ENCODE results near the gene SAMD4B.
A peak's percentile ranks its signal among the peaks of the same experiment; 100 is the strongest.

Gene SAMD4B

DNA sequence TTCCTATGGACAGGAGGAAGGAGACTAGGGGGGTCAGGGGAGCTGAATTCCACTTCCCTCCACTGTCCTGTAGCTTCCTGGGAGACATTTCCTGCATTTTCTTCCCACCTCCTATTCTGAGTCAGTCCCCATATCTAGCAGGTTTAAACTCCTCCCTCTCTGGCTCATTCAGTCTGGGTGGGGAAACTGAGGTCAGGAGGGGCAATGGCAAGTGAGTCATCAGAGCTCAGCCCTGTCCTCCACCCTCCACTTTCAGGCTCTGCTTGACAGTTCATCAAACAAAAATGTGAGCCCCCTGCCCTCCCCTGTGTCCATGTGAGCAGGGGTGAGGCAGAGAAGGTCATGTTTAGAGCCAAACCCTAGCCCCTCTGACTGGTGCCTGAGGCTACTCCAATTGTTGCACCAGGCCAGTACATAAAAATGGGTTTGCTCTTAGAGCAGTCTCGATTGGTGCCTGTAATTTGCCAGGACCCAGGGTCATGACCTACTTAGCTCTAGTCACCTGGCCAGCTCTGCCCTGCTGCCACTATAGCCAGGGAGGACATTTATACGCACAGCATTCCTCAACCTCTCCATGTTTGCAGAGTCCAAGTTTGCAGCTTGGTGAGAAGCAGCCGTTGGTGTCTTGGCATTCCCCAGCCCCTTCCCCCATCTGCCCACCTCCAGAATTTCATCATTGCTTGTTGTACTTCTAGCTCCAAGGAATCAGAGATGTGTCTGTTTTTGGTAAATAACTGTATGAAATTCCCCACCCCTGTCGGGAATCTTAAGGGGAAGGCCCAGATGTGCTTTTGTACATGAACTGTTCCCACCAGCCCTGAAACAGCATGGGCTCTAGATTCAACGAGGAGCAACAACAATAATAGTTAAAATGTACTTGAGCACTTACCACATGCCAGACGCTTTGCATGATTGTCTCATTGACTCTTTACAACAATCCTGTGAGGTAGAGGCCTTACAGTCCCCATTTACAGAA lies 20.7 kb downstream of the SAMD4B start:
- no peak overlapping the region for H3K4me3 ChIP-seq (ENCODE audit: control insufficient read depth, low read depth, low read length)

DNA sequence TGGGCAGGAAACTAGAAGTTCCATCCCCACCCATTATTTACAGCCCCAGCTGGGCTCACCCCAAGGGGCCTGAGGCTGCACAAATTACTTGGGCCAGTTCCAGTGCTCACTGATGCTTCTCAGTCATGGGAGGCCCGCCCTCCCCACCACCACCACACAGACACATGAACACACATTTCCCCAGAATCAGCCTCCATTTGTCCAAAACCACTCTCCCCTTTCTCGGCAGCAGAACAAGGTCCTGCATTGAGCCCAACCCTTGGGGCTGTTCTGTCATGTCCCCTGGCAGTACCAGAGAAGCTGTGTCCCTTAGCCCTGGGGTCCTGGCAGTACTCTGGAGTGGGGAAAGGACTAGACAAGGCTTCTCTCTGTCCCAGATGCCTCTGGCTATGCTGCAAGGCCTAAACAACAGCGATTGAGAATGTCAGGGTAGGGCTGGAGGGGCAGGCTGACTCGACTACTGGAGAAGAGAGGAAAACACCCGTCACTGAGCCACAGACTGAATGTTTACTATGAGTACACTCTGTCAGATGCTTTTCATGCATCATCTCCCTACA lies 21.8 kb downstream of the SAMD4B start:
- TF ChIP-seq, protein P1, sequence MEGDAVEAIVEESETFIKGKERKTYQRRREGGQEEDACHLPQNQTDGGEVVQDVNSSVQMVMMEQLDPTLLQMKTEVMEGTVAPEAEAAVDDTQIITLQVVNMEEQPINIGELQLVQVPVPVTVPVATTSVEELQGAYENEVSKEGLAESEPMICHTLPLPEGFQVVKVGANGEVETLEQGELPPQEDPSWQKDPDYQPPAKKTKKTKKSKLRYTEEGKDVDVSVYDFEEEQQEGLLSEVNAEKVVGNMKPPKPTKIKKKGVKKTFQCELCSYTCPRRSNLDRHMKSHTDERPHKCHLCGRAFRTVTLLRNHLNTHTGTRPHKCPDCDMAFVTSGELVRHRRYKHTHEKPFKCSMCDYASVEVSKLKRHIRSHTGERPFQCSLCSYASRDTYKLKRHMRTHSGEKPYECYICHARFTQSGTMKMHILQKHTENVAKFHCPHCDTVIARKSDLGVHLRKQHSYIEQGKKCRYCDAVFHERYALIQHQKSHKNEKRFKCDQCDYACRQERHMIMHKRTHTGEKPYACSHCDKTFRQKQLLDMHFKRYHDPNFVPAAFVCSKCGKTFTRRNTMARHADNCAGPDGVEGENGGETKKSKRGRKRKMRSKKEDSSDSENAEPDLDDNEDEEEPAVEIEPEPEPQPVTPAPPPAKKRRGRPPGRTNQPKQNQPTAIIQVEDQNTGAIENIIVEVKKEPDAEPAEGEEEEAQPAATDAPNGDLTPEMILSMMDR (conservative IDR thresholded peaks at IDR 0.05; ENCODE audit: control insufficient read depth, insufficient read depth, low read depth, low read length): no peak
- H3K4me3 ChIP-seq (ENCODE audit: control insufficient read depth, low read depth, low read length): no peak overlapping the region
- peak; percentile 78 for DNase-seq (ENCODE audit: low read depth)

More for the DNA sequence above, 20.7 kb downstream of the SAMD4B start:
- peak; percentile 89 for DNase-seq (ENCODE audit: low read depth)
- TF ChIP-seq, protein P1 (conservative IDR thresholded peaks at IDR 0.05; ENCODE audit: control insufficient read depth, insufficient read depth, low read depth, low read length): no peak

DNA sequence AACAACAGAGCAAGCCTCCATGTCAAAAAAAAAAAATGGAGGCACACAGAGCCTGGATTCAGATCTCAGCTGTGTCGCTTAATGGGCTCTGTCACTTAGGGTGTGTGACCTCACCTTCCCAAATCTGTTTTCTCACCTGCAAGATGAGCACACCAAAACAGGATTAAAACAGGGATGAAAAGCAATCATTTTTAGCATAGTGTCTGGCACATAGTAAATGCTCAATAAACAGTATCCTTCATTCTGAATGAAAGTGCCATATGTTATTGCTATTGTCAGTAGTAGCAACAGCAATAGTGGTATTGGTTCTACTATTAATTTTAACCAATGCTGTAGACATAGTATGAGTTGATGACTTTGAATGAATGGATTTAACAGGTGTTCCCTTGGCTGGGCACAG lies 23.3 kb downstream of the SAMD4B start:
- DNase-seq (ENCODE audit: low read depth): no peak
- TF ChIP-seq, protein P1 (conservative IDR thresholded peaks at IDR 0.05; ENCODE audit: control insufficient read depth, insufficient read depth, low read depth, low read length): no peak
- no peak overlapping the region for H3K4me3 ChIP-seq (ENCODE audit: control insufficient read depth, low read depth, low read length)

DNA sequence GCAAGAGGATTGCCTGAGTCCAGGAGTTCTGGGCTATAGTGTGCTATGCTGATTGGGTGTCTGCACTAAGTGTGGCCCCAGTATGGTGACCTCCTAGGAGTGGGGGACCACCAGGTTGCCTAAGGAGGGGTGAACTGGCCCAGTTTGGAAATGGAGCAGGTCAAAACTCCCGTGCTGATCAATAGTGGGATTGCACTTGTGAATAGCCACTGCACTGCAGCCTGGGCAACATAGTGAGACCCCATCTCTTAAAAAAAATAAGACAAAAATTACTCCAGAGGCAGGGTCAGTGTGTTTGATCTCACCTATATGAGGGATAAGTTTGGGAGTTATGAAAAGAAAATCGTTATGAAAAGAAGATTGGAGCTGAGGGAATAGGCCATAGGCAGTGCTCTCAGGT lies 27.0 kb downstream of the SAMD4B start:
- DNase-seq (ENCODE audit: low read depth): no peak
- no peak overlapping the region for H3K4me3 ChIP-seq (ENCODE audit: control insufficient read depth, low read depth, low read length)
- TF ChIP-seq, protein P1 (conservative IDR thresholded peaks at IDR 0.05; ENCODE audit: control insufficient read depth, insufficient read depth, low read depth, low read length): no peak

DNA sequence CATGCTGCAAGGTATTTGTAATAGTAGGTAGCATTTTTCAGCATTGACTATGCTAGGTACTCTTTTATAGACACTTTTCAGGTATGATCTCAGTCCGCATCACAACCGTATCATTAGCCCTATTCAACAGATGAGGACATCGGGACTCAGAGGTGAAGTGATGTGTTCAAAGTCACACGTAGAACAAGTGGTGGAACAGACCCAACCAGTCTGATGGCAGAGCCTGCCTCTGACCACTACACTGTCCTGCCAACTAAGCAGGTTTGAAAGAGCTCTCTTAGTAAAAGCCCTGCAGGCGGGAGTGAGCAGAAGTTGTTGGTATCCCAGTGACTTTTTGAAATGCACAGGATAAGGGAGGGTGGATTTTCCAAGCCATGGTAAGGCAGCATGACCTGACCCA lies 28.5 kb downstream of the SAMD4B start:
- H3K4me3 ChIP-seq (ENCODE audit: control insufficient read depth, low read depth, low read length): no peak overlapping the region
- DNase-seq (ENCODE audit: low read depth): no peak
- TF ChIP-seq, protein P1 (conservative IDR thresholded peaks at IDR 0.05; ENCODE audit: control insufficient read depth, insufficient read depth, low read depth, low read length): no peak

DNA sequence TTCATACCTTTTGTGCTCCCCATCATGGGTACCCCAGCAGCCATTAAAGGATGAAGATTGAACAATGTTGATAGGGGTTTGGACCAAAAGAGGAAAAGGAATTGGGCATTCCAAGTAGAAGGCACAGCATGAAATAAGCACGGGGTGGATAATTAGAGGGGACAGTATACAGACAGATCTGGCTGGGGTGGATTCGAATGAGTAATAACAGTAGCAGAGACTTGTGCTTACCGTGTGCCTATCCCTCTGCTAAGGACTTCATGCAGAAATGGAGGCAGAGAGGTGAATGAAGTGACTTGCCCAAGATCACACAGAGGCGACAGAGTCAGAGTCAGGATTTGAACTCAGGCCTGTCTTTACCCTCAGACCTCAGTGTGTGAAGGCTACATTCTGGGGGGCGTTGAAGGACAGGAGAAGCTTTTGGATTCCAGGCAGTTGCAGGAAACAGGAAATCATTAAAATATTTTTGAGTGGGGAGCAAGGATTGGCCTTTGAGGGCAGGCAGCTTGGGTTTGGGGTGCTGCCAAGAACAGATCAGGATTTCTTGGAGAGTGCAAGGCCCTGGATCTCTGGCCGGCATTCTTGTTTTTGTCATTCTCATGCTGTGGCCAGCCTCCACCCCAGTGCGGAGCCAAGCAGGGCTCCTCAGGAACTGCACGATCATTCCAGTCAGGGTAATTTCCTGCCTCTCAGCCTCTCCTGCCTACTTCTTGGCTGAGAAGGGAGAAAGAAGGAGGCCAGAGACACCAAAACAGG lies 30.0 kb downstream of the SAMD4B start:
- TF ChIP-seq, protein P1 (conservative IDR thresholded peaks at IDR 0.05; ENCODE audit: control insufficient read depth, insufficient read depth, low read depth, low read length): no peak
- DNase-seq (ENCODE audit: low read depth): peak; percentile 95
- H3K4me3 ChIP-seq (ENCODE audit: control insufficient read depth, low read depth, low read length): no peak overlapping the region
